ENCODE results near the gene ZNF629.
A peak's percentile ranks its signal among the peaks of the same experiment; 100 is the strongest.
"Not testable (repeated sequence)": the region's sequence is repeated elsewhere in the genome, so short reads cannot be mapped to it uniquely, and the experiment has no call there.

ZNF629 gene

GRCh38 chr16:30786936-30787612 lies at the start of gene ZNF629:
ZNF629 (minus strand) TSS chr16:30787205; CDS start chr16:30784482, 2,723 bp downstream.
- peak in 55 of 56 donors; percentile 20 to 82 (median 59) for DNase-seq

DNA sequence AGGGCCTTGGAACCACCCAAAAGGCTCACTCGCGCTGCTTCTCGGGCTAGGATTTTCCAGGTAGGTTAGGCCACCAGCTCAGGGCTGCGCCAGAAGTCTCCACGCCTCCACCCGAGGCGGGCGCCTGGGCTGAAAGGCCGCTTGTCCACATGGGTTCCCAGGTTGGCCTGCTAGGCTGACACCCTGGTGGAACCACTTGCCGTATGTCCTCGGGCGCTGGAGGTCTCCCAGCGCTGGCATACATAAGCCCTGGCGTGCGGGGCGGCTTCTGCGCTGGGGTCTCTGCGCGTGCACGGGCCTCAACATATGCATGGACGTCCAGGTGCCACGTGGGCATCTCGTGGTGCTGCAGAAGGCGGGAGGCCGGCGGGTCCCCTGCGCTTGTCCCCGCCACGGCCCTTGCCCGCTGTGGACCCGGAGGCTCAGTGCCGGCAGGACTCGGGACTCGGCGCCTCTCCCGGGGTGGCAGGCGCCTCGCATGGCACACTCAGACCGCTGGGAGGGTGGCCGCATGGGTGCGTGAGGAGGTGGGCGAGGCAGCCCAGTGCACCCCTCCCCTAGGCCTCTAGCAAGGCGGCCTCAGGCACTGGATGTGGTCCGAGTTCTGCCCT lies 47.2 kb upstream of the ZNF629 start:
- DNase-seq = no peak

GRCh38 chr16:30830072-30830417 lies 43.0 kb upstream of the ZNF629 start:
- no peak for DNase-seq

- DNase-seq = no peak
Measured at GRCh38 chr16:30829130-30830071, 42.4 kb upstream of the ZNF629 start.

GRCh38 chr16:30821891-30822290 lies 34.9 kb upstream of the ZNF629 start:
- no peak for DNase-seq

DNA sequence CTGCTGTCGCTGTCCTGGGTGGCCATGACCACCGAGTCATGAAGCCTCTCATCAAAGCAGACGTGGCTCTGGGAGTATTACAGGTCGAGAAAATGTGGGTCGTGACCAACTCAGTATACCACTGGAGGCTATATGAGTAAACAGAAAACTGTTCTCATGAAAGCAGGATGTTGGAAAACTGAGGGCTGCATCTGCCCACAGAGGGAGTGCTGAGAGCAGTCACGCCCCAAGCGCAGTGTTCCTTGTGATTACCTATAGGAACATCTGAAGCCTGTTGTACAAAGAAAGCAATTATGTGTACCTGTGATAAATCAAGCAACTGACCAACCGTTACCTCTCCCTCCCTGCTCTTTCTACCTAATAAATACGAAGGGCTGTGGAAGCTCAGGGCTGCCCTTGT lies 34.4 kb upstream of the ZNF629 start:
- not testable (repeated sequence) for DNase-seq

DNA sequence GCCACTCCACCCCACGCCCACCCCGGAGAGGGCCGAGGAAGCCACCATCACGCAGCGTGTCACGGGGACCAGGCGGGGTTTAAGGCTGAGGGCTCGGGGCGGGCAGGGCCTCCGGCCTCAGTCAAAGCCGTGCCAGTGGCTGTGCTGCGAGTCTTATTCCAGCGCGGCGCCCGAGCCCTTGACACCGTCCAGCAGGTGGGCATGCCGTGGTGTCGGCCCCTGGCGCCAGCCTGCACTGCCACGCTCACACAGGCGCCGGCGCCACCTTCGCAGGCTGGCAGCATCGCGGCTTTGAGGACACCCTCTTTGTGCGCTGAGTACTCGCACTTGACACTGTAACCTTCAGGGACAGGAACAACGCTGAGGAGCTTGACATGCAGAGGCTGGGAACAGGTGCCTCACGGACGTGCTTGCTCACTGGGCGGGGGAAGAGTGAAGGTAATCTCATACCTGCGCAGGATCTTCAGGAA lies 34.0 kb upstream of the ZNF629 start:
- DNase-seq = no peak

- DNase-seq = no peak
Measured at GRCh38 chr16:30816769-30817168, 29.8 kb upstream of the ZNF629 start.

DNA sequence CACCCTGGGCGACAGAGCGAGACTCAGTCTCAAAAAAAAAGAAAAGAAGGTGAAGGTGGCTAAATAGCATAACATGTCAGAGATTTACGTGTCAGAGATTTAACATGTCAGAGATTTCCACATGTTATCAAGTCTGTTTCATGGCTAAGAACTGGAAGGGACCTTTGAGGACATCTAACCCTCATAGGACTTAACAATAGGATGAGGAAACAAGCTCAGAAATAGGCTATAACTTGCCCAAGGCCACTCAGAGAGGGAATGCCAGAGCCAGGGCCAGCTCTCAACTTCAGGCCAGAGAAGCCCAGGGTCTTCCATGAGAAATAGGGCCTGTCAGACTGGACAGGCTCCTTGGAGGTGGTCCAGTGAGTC lies 26.8 kb upstream of the ZNF629 start:
- peak in 1 of 56 donors; percentile 45 for DNase-seq

GRCh38 chr16:30809675-30810074 lies 22.7 kb upstream of the ZNF629 start:
- not testable (repeated sequence) for DNase-seq

DNA sequence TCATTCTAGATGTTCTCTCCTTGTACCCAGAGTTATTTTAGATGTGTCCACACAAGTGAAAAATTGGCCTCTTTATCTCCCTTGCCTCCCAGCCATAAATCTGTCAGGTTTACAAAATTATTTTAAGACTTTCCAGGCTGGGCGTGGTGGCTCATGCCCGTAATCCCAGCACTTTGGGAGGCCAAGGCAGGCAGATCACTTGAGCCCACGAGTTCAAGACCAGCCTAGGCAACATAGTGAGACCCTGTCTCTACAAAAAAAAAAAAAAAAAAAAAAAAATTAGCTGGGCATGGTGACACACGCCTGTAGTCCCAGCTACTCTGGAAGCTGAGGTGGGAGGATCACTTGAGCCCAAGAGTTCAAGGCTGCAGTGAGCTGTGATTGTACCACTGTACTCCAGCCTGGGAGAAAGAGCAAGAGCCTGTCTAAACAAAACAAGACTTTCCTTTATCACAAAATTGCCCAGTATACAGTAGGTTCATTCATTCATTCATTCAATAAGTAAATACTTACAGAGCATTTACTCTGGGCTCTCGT lies 22.0 kb upstream of the ZNF629 start:
- not testable (repeated sequence) for DNase-seq

DNA sequence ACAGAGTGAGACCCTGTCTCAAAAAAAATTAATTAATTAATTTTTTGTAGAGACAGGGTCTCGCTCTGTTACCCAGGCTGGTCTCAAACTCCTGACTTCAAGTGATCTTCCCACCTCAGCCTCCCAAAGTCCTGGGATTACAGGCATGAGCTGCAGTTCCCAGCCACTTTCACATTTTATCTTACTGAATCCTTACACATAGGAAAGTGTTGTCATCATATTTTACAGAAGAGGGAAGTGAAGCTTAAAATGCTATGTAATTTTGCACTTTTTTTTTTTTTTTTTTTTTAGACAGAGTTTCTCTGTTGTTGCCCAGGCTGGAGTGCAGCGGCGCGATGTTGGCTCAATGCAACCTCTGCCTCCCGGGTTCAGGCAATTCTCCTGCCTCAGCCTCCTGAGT lies 21.1 kb upstream of the ZNF629 start:
- DNase-seq = no peak

- peak; percentile 30 to 89 (median 74) for DNase-seq
Measured at GRCh38 chr16:30805370-30806169, 18.6 kb upstream of the ZNF629 start.

DNA sequence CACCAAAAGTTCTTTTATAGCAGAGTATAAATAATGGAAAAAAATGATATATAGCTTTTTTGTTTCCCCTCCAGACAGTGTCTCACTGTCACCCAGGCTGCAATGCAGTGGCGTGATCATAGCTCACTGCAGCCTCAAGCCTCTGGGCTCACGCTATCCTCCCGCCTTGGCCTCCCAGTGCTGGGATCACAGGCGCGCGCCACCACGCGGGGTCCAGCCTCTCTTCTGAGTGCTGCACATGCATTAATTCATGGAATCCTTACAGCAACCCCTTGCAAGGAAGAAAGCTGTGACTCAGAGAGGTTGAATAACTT lies 18.0 kb upstream of the ZNF629 start:
- DNase-seq = peak in 1 of 56 donors; percentile 46

- no peak for DNase-seq
Measured at GRCh38 chr16:30802936-30803335, 15.9 kb upstream of the ZNF629 start.

GRCh38 chr16:30797670-30798309 lies 10.8 kb upstream of the ZNF629 start:
- no peak for DNase-seq

GRCh38 chr16:30794634-30795033 lies 7.6 kb upstream of the ZNF629 start:
- no peak for DNase-seq

GRCh38 chr16:30793508-30794069 lies 6.6 kb upstream of the ZNF629 start:
- DNase-seq = no peak

DNA sequence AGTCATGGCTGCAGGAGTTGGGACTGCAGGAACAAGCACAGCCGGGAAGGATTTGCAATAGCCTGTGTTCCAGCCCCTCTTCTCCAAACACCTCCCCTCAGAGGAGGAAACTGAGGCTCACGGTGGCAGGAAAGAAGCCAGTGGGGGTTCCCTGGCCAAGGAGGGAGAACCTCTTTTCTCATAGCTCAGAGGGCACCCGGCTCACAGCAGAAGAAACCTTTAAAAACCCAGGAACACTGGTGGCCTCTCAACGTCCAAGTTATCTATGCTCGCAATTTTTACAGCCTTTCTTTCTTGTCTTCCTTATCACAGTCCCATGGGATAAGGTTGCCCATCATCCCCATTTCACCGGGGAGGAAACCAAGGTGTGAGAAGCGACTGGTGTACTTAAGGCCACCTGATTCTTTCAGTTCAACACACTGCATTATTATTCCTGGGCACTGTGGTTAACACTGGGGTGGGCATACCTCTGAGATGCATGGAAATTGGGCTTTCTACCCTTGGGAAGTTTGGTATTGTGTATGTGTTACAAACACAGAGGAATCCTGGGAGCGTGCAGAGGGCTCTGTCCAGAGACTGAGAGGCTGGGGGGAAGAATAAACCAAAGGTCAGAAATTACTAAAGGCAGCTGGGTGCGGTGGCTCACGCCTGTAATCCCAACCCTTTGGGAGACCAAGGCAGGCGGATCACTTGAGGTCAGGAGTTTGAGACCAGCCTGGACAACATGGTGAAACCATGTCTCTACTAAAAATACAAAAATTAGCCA lies 791 bp upstream of the ZNF629 start:
- DNase-seq = peak in 4 of 56 donors; percentile 44 to 50 (median 45)
